Liver (tissue), 9 donors: Measurements from ENCODE around the gene SKAP1. TPM values are rescaled to one million over a fixed set of nuclear protein-coding genes. Genes with fewer than 3 reads are reported as not detected.

Experiments used
- DNase-seq: peaks from one replicate; pipeline ENCODE4 v3.0.0-alpha.2; 2017; ENCODE audit warnings: low spot score
- H3K27ac ChIP-seq, 2 donors: one replicate each; pipeline ENCODE4 v1.7.0; 2013; ENCODE audit warnings: inconsistent platforms in 2 of 2, low read length in 2 of 2, control low read depth in 1 of 2, low read depth in 1 of 2, mild to moderate bottlenecking in 1 of 2
- H3K27me3 ChIP-seq, 4 donors: one replicate each; pipeline versions ENCODE4 v1.6.1 to v1.7.0; 2013; ENCODE audit warnings: low read length in 3 of 4, inconsistent platforms in 1 of 4, mild to moderate bottlenecking in 1 of 4, moderate library complexity in 1 of 4; ENCODE audit not compliant: control insufficient read depth in 4 of 4, insufficient read depth in 4 of 4
- H3K36me3 ChIP-seq, 4 donors: one replicate each; pipeline versions ENCODE4 v1.6.1 to v1.7.0; 2013; ENCODE audit warnings: low read length in 3 of 4, mild to moderate bottlenecking in 3 of 4, low read depth in 1 of 4, moderate library complexity in 1 of 4; ENCODE audit not compliant: control insufficient read depth in 4 of 4, insufficient read depth in 3 of 4
- H3K4me1 ChIP-seq, 4 donors: one replicate each; pipeline versions ENCODE4 v1.6.1 to v1.7.0; 2013; ENCODE audit warnings: low read length in 3 of 4, mild to moderate bottlenecking in 3 of 4, moderate library complexity in 1 of 4; ENCODE audit not compliant: control insufficient read depth in 4 of 4, insufficient read depth in 4 of 4
- H3K4me3 ChIP-seq, 3 donors: one replicate each; pipeline versions ENCODE4 v1.6.1 to v1.7.0; 2013; ENCODE audit warnings: low read length in 3 of 3, control low read depth in 1 of 3, low read depth in 1 of 3, mild to moderate bottlenecking in 1 of 3
- H3K9ac ChIP-seq, 2 donors: one replicate each; pipeline ENCODE4 v1.7.0; 2013; ENCODE audit warnings: low read length in 2 of 2, mild to moderate bottlenecking in 2 of 2, moderate library complexity in 2 of 2, control low read depth in 1 of 2, low read depth in 1 of 2
- H3K9me3 ChIP-seq, 4 donors: one replicate each; pipeline versions ENCODE4 v1.6.1 to v1.7.0; 2013; ENCODE audit warnings: low read length in 3 of 4; ENCODE audit not compliant: control insufficient read depth in 4 of 4
- EGR1 ChIP-seq, 2 donors: IDR thresholded peaks; 2 replicates each; pipeline ENCODE4 v1.6.1; 2016 to 2018; ENCODE audit warnings: antibody characterized with exemption in 2 of 2, low read depth in 2 of 2
- FOXA1 ChIP-seq: IDR thresholded peaks from 2 replicates; pipeline ENCODE4 v1.6.1; 2016; ENCODE audit warnings: antibody characterized with exemption
- FOXA2 ChIP-seq: IDR thresholded peaks from 2 replicates; pipeline ENCODE4 v1.6.1; 2016; ENCODE audit warnings: antibody characterized with exemption
- GABPA ChIP-seq, 2 donors: IDR thresholded peaks in 1 of 2; conservative IDR thresholded peaks in 1 of 2; 2 replicates each; pipeline ENCODE4 v1.6.1; 2016; ENCODE audit warnings: antibody characterized with exemption in 2 of 2, mild to moderate bottlenecking in 1 of 2, moderate library complexity in 1 of 2
- HNF4A ChIP-seq, 2 donors: conservative IDR thresholded peaks; 2 replicates each; pipeline ENCODE4 v1.6.1; 2016; ENCODE audit warnings: antibody characterized with exemption in 2 of 2, mild to moderate bottlenecking in 2 of 2
- HNF4G ChIP-seq: IDR thresholded peaks from 2 replicates; pipeline ENCODE4 v1.6.1; 2016; ENCODE audit warnings: antibody characterized with exemption
- JUND ChIP-seq, 2 donors: IDR thresholded peaks; 2 replicates each; pipeline ENCODE4 v1.6.1; 2016; ENCODE audit warnings: antibody characterized with exemption in 2 of 2
- NR2F2 ChIP-seq: IDR thresholded peaks from 2 replicates; pipeline ENCODE4 v1.6.1; 2016; ENCODE audit warnings: antibody characterized with exemption
- RAD21 ChIP-seq, 2 donors: IDR thresholded peaks; 2 replicates each; pipeline ENCODE4 v1.6.1; 2016; ENCODE audit warnings: antibody characterized with exemption in 2 of 2, mild to moderate bottlenecking in 2 of 2
- RXRA ChIP-seq, 2 donors: IDR thresholded peaks; 2 replicates each; pipeline ENCODE4 v1.6.1; 2017 to 2018; ENCODE audit warnings: antibody characterized with exemption in 2 of 2, mild to moderate bottlenecking in 1 of 2
- SP1 ChIP-seq: IDR thresholded peaks from 2 replicates; pipeline ENCODE4 v1.6.1; 2018; ENCODE audit warnings: antibody characterized with exemption, mild to moderate bottlenecking
- TAF1 ChIP-seq: conservative IDR thresholded peaks from 2 replicates; pipeline ENCODE4 v1.6.1; 2016; ENCODE audit warnings: antibody characterized with exemption, mild to moderate bottlenecking
- YY1 ChIP-seq: IDR thresholded peaks from 2 replicates; pipeline ENCODE4 v1.6.1; 2016; ENCODE audit warnings: antibody characterized with exemption, mild to moderate bottlenecking
- WGBS: extraction: QIAGEN DNeasy Blood & Tissue Kit; methylation state at CpG from one replicate; pipeline ENCODE4 v1.1.7; 2013; 5-methylcytosine and 5-hydroxymethylcytosine counted together
- polyA plus RNA-seq, 2 donors: library from polyadenylated mRNA; stranded (reverse) in 1 of 2; unstranded in 1 of 2; fragments of 200-250 nt in 1 of 2; fragments of >200 nt in 1 of 2; fragmentation: Nextera tagmentation in 1 of 2; extraction: Ambion mirVana in 1 of 2; gene quantifications; one replicate each; pipeline versions ENCODE4 v1.2.1 to v1.2.3, GENCODE V29; 2013 to 2015
- total RNA-seq, 2 donors: library from RNA; depleted of rRNA; stranded (reverse); fragments of >200 nt; gene quantifications; one replicate each; pipeline ENCODE4 v1.2.3, GENCODE V29; 2014
- TF ChIP-seq, protein P1 (sequence below): fragments of 150-350 bp; IDR thresholded peaks from 2 replicates; pipeline ENCODE4 v1.5.1; 2017; ENCODE audit warnings: improper control_type of control experiment, low read depth, low read length; ENCODE audit not compliant: missing input control
- TF ChIP-seq, protein P2 (sequence below): IDR thresholded peaks from 2 replicates; pipeline ENCODE4 v1.6.1; 2016; ENCODE audit warnings: antibody characterized with exemption, mild to moderate bottlenecking
- TF ChIP-seq, protein P3 (sequence below): IDR thresholded peaks from 2 replicates; pipeline ENCODE4 v1.6.1; 2016; ENCODE audit warnings: antibody characterized with exemption
- TF ChIP-seq, protein P4 (sequence below): IDR thresholded peaks from 2 replicates; pipeline ENCODE4 v1.6.1; 2016; ENCODE audit warnings: antibody characterized with exemption
- TF ChIP-seq, protein P5 (sequence below): IDR thresholded peaks from 2 replicates; pipeline ENCODE4 v1.6.1; 2016; ENCODE audit warnings: antibody characterized with exemption
- donor health status: healthy.
- donor health status: healthy.
- donor health status: healthy.
- donor health status: healthy.
- donor health status: healthy.

Gene SKAP1
- total and polyA plus RNA-seq, 4 donors = 2.5 to 20.8 (median 11.3) TPM

DNA sequence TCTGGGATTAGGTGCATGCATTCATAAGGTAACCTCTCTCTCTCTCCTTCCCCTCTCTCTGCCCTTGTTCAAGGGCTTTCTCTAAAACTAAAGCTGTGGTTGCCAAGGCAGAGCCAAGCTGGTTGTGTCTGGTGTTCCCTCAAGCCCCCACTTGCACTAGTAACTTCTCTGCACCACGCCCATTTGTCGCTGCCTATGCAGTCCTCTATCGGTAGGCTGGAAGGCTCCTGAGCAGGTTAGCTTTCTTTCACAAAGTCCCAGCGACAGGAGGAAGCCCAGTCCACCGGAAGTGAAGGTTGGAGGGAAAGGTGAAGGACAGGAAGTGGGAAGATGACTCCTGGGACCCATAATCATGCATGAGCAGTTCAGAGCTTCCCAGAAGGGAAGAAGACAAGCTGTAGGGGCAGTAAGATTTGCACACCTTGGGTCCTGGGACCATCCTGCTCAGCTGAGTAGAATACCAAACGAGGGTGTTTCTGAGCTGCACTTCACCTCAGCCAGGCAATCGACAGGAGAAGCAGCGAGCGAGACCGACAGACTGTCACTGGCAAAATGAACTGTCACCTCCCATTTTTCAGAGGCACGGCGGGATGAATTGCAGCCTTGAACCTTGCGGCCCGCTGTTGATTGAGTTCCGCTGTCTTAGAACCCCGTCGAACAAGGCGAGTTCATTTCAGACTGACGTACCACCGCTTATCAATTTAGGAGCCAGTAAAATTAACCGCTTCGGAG, 14.7 kb upstream of the SKAP1 start:
- H3K27me3 ChIP-seq = peaks cover 0 to 7% (median 0%) of the 10 kb centered on the region in 4 donors
- H3K36me3 ChIP-seq = no peaks in the 10 kb centered on the region
- no peak overlapping the region for H3K4me3 ChIP-seq
- H3K9me3 ChIP-seq = no peaks in the 10 kb centered on the region
- no peak for DNase-seq
- H3K27ac ChIP-seq = no peak overlapping the region
- H3K9ac ChIP-seq = no peak overlapping the region
- H3K4me1 ChIP-seq = no peaks in the 10 kb centered on the region
- TF ChIP-seq, protein P1, sequence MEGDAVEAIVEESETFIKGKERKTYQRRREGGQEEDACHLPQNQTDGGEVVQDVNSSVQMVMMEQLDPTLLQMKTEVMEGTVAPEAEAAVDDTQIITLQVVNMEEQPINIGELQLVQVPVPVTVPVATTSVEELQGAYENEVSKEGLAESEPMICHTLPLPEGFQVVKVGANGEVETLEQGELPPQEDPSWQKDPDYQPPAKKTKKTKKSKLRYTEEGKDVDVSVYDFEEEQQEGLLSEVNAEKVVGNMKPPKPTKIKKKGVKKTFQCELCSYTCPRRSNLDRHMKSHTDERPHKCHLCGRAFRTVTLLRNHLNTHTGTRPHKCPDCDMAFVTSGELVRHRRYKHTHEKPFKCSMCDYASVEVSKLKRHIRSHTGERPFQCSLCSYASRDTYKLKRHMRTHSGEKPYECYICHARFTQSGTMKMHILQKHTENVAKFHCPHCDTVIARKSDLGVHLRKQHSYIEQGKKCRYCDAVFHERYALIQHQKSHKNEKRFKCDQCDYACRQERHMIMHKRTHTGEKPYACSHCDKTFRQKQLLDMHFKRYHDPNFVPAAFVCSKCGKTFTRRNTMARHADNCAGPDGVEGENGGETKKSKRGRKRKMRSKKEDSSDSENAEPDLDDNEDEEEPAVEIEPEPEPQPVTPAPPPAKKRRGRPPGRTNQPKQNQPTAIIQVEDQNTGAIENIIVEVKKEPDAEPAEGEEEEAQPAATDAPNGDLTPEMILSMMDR = no peak
- TF ChIP-seq YY1 = no peak
- TF ChIP-seq, protein P2, sequence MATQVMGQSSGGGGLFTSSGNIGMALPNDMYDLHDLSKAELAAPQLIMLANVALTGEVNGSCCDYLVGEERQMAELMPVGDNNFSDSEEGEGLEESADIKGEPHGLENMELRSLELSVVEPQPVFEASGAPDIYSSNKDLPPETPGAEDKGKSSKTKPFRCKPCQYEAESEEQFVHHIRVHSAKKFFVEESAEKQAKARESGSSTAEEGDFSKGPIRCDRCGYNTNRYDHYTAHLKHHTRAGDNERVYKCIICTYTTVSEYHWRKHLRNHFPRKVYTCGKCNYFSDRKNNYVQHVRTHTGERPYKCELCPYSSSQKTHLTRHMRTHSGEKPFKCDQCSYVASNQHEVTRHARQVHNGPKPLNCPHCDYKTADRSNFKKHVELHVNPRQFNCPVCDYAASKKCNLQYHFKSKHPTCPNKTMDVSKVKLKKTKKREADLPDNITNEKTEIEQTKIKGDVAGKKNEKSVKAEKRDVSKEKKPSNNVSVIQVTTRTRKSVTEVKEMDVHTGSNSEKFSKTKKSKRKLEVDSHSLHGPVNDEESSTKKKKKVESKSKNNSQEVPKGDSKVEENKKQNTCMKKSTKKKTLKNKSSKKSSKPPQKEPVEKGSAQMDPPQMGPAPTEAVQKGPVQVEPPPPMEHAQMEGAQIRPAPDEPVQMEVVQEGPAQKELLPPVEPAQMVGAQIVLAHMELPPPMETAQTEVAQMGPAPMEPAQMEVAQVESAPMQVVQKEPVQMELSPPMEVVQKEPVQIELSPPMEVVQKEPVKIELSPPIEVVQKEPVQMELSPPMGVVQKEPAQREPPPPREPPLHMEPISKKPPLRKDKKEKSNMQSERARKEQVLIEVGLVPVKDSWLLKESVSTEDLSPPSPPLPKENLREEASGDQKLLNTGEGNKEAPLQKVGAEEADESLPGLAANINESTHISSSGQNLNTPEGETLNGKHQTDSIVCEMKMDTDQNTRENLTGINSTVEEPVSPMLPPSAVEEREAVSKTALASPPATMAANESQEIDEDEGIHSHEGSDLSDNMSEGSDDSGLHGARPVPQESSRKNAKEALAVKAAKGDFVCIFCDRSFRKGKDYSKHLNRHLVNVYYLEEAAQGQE = no peak
- TF ChIP-seq FOXA1 = no peak
- no peak for TF ChIP-seq EGR1 (IDR thresholded peaks at IDR 0.05; ENCODE audit: low read depth in 2 of 2)
- no peak for TF ChIP-seq FOXA2
- TF ChIP-seq, protein P3, sequence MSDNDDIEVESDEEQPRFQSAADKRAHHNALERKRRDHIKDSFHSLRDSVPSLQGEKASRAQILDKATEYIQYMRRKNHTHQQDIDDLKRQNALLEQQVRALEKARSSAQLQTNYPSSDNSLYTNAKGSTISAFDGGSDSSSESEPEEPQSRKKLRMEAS = no peak
- TF ChIP-seq GABPA (IDR thresholded peaks at IDR 0.05 in 1 of 2, conservative IDR thresholded peaks at IDR 0.05 in 1 of 2) = no peak
- TF ChIP-seq RAD21 (IDR thresholded peaks at IDR 0.05) = no peak
- no peak for TF ChIP-seq RXRA (IDR thresholded peaks at IDR 0.05)
- no peak for TF ChIP-seq HNF4A (conservative IDR thresholded peaks at IDR 0.05)
- no peak for TF ChIP-seq JUND (IDR thresholded peaks at IDR 0.05)
- TF ChIP-seq, protein P4, sequence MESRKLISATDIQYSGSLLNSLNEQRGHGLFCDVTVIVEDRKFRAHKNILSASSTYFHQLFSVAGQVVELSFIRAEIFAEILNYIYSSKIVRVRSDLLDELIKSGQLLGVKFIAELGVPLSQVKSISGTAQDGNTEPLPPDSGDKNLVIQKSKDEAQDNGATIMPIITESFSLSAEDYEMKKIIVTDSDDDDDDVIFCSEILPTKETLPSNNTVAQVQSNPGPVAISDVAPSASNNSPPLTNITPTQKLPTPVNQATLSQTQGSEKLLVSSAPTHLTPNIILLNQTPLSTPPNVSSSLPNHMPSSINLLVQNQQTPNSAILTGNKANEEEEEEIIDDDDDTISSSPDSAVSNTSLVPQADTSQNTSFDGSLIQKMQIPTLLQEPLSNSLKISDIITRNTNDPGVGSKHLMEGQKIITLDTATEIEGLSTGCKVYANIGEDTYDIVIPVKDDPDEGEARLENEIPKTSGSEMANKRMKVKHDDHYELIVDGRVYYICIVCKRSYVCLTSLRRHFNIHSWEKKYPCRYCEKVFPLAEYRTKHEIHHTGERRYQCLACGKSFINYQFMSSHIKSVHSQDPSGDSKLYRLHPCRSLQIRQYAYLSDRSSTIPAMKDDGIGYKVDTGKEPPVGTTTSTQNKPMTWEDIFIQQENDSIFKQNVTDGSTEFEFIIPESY = no peak
- TF ChIP-seq, protein P5, sequence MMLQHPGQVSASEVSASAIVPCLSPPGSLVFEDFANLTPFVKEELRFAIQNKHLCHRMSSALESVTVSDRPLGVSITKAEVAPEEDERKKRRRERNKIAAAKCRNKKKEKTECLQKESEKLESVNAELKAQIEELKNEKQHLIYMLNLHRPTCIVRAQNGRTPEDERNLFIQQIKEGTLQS = no peak
- TF ChIP-seq NR2F2 = no peak
- TF ChIP-seq TAF1 = no peak
- no peak for TF ChIP-seq HNF4G
- TF ChIP-seq SP1 = no peak
- WGBS = 80% methylated on average over 22 of the region's 22 CpGs
